ENCODE results near the gene MYDGF.

GRCh38 chr19:4693078-4693350 is 22.9 kb upstream of the MYDGF start:
- TF ChIP-seq PBX3 (CRISPR knock-in tag; IDR thresholded peaks at IDR 0.05) (no peak), ZBTB1 (tag by site-specific recombination; IDR thresholded peaks at IDR 0.05) (no peak), CTCF (tag by site-specific recombination; IDR thresholded peaks at IDR 0.05) (no peak), TCF7L2 (IDR thresholded peaks at IDR 0.05; ENCODE audit: borderline replicate concordance, low read depth, low read length) (no peak), BCL11A (tag by site-specific recombination; IDR thresholded peaks at IDR 0.05; ENCODE audit: low read depth) (no peak), ZNF19 (tag by site-specific recombination; IDR thresholded peaks at IDR 0.05; ENCODE audit: low read depth) (no peak), YY1 (tag by site-specific recombination; IDR thresholded peaks at IDR 0.05) (no peak)
